CD8-positive, alpha-beta memory T cell (primary cell): ENCODE measurements around the gene SLIT3. TPM values are rescaled to one million over a fixed set of nuclear protein-coding genes. Genes with fewer than 3 reads are reported as not detected.

ENCODE experiments used
- CTCF ChIA-PET: fragments of 350-600 bp; sonication (Branson Sonifier 250); formaldehyde crosslinking; loops from one replicate; lab custom pipeline; 2021; ENCODE audit warnings: antibody characterized with exemption; lab: Charles Lee
- POLR2A ChIA-PET: fragments of 350-600 bp; sonication (Branson Sonifier 250); formaldehyde crosslinking; loops from one replicate; lab custom pipeline; 2021; ENCODE audit warnings: antibody characterized with exemption; lab: Charles Lee
- DNase-seq, 5 donors: peaks; one replicate each; pipeline versions ENCODE4 v3.0.0 to v3.0.0-alpha.2; 2020 to 2022; ENCODE audit warnings: mixed read lengths in 1 of 5
- H3K27ac ChIP-seq: one replicate; pipeline ENCODE4 v1.7.0; 2013; ENCODE audit warnings: low read depth, mild to moderate bottlenecking, low read length, moderate library complexity
- H3K27me3 ChIP-seq: 2 replicates; pipeline ENCODE4 v1.7.0; 2013; ENCODE audit warnings: low read length, mild to moderate bottlenecking; ENCODE audit not compliant: insufficient read depth, poor library complexity, severe bottlenecking
- H3K36me3 ChIP-seq: 2 replicates; pipeline ENCODE4 v1.7.0; 2013; ENCODE audit warnings: mild to moderate bottlenecking, low read length, moderate library complexity; ENCODE audit not compliant: insufficient read depth
- H3K4me1 ChIP-seq: 2 replicates; pipeline ENCODE4 v1.7.0; 2013; ENCODE audit warnings: mild to moderate bottlenecking, low read length, moderate library complexity; ENCODE audit not compliant: insufficient read depth
- H3K4me3 ChIP-seq: 2 replicates; pipeline ENCODE4 v1.7.0; 2013; ENCODE audit warnings: mild to moderate bottlenecking, low read length
- H3K9me3 ChIP-seq: 2 replicates; pipeline ENCODE4 v1.7.0; 2013; ENCODE audit warnings: mild to moderate bottlenecking, low read length
- H3K27ac Mint-ChIP-seq, 8 donors: one replicate each; pipeline ENCODE4 v1.8.0; 2020 to 2021; ENCODE audit warnings: mixed read lengths in 8 of 8, mild to moderate bottlenecking in 6 of 8, inconsistent platforms in 3 of 8, moderate library complexity in 3 of 8
- H3K27me3 Mint-ChIP-seq, 2 donors: one replicate each; pipeline ENCODE4 v1.8.0; 2020 to 2021; ENCODE audit warnings: mixed read lengths in 2 of 2, mild to moderate bottlenecking in 1 of 2, moderate library complexity in 1 of 2
- H3K36me3 Mint-ChIP-seq, 3 donors: one replicate each; pipeline ENCODE4 v1.8.0; 2020 to 2021; ENCODE audit warnings: mixed read lengths in 3 of 3, inconsistent platforms in 1 of 3, mild to moderate bottlenecking in 1 of 3
- H3K4me1 Mint-ChIP-seq, 3 donors: one replicate each; pipeline ENCODE4 v1.8.0; 2020 to 2021; ENCODE audit warnings: mixed read lengths in 3 of 3, inconsistent platforms in 1 of 3, mild to moderate bottlenecking in 1 of 3
- H3K4me3 Mint-ChIP-seq, 7 donors: one replicate each; pipeline ENCODE4 v1.8.0; 2020 to 2021; ENCODE audit warnings: mixed read lengths in 7 of 7, mild to moderate bottlenecking in 6 of 7, moderate library complexity in 4 of 7, inconsistent platforms in 2 of 7
- H3K9me3 Mint-ChIP-seq, 5 donors: one replicate each; pipeline ENCODE4 v1.8.0; 2020 to 2022; ENCODE audit warnings: mixed read lengths in 5 of 5, mild to moderate bottlenecking in 3 of 5, moderate library complexity in 2 of 5, inconsistent platforms in 1 of 5
- polyA plus RNA-seq: library from polyadenylated mRNA; unstranded; fragments of 300-500 nt; fragmentation: Illumina TruSeq; gene quantifications from one replicate; pipeline ENCODE4 v1.2.3, GENCODE V29; 2021
- total RNA-seq, 2 experiments: library from RNA; stranded (reverse); gene quantifications; one replicate each; pipeline ENCODE4 v1.2.3, GENCODE V29; 2021

The SLIT3 gene
- total and polyA plus RNA-seq, 3 experiments from 2014 or later, result 0.49 to 0.72 TPM; not detected in 1

- no peak overlapping the region for H3K27ac Mint-ChIP-seq
- Histone ChIP-seq H3K4me1 (no peaks in the 10 kb centered on the region), H3K9me3 (no peaks in the 10 kb centered on the region), H3K27ac (no peak overlapping the region), H3K4me3 (no peak overlapping the region), H3K27me3 (no peaks in the 10 kb centered on the region), H3K36me3 (no peaks in the 10 kb centered on the region)
- no peak overlapping the region for H3K4me3 Mint-ChIP-seq
- no peaks in the 10 kb centered on the region for H3K4me1 Mint-ChIP-seq
- peaks cover 0 to 3% of the 10 kb centered on the region in 2 donors for H3K27me3 Mint-ChIP-seq
- ChIA-PET CTCF (no interaction called here), POLR2A (no interaction called here)
- DNase-seq, result no peak
- no peaks in the 10 kb centered on the region for H3K36me3 Mint-ChIP-seq
- H3K9me3 Mint-ChIP-seq, result peaks cover 0 to 2% (median 0%) of the 10 kb centered on the region in 5 donors
Measured at GRCh38 chr5:169185626-169186025, 115.3 kb downstream of the SLIT3 start.

- Histone ChIP-seq H3K9me3 (no peaks in the 10 kb centered on the region), H3K4me1 (no peaks in the 10 kb centered on the region), H3K36me3 (no peaks in the 10 kb centered on the region), H3K4me3 (no peak overlapping the region), H3K27ac (no peak overlapping the region), H3K27me3 (no peaks in the 10 kb centered on the region)
- DNase-seq, result no peak
- no peaks in the 10 kb centered on the region for H3K4me1 Mint-ChIP-seq
- no peaks in the 10 kb centered on the region for H3K36me3 Mint-ChIP-seq
- no peak overlapping the region for H3K27ac Mint-ChIP-seq
- H3K9me3 Mint-ChIP-seq, result no peaks in the 10 kb centered on the region
- POLR2A ChIA-PET, result no interaction called here
- CTCF ChIA-PET, result no interaction called here
- H3K4me3 Mint-ChIP-seq, result no peak overlapping the region
- peaks cover 0 to 3% of the 10 kb centered on the region in 2 donors for H3K27me3 Mint-ChIP-seq
Measured at GRCh38 chr5:169183576-169183975, 117.4 kb downstream of the SLIT3 start.

- Histone ChIP-seq H3K27me3 (no peaks in the 10 kb centered on the region), H3K9me3 (no peaks in the 10 kb centered on the region), H3K27ac (no peak overlapping the region), H3K36me3 (no peaks in the 10 kb centered on the region), H3K4me3 (no peak overlapping the region), H3K4me1 (no peaks in the 10 kb centered on the region)
- CTCF ChIA-PET, result no interaction called here
- Mint-ChIP-seq H3K27me3 (no peaks in the 10 kb centered on the region), H3K9me3 (no peaks in the 10 kb centered on the region), H3K27ac (no peak overlapping the region), H3K4me3 (no peak overlapping the region), H3K36me3 (no peaks in the 10 kb centered on the region), H3K4me1 (no peaks in the 10 kb centered on the region)
- no peak for DNase-seq
- POLR2A ChIA-PET, result no interaction called here
Measured at GRCh38 chr5:169182797-169183196, 118.1 kb downstream of the SLIT3 start.

GRCh38 chr5:169181814-169182213 lies 119.1 kb downstream of the SLIT3 start:
- H3K36me3 Mint-ChIP-seq, result no peaks in the 10 kb centered on the region
- Histone ChIP-seq H3K27ac (no peak overlapping the region), H3K36me3 (no peaks in the 10 kb centered on the region), H3K4me3 (no peak overlapping the region), H3K27me3 (no peaks in the 10 kb centered on the region), H3K9me3 (no peaks in the 10 kb centered on the region), H3K4me1 (no peaks in the 10 kb centered on the region)
- no peak for DNase-seq
- no peaks in the 10 kb centered on the region for H3K4me1 Mint-ChIP-seq
- H3K27ac Mint-ChIP-seq, result no peak overlapping the region
- H3K9me3 Mint-ChIP-seq, result no peaks in the 10 kb centered on the region
- H3K27me3 Mint-ChIP-seq, result no peaks in the 10 kb centered on the region
- H3K4me3 Mint-ChIP-seq, result no peak overlapping the region
- ChIA-PET POLR2A (no interaction called here), CTCF (no interaction called here)

- ChIA-PET POLR2A (no interaction called here), CTCF (no interaction called here)
- H3K4me3 ChIP-seq, result no peak overlapping the region
- Mint-ChIP-seq H3K36me3 (no peaks in the 10 kb centered on the region), H3K27ac (no peak overlapping the region), H3K9me3 (no peaks in the 10 kb centered on the region), H3K27me3 (no peaks in the 10 kb centered on the region), H3K4me1 (no peaks in the 10 kb centered on the region), H3K4me3 (no peak overlapping the region)
- no peak overlapping the region for H3K27ac ChIP-seq
- H3K36me3 ChIP-seq, result no peaks in the 10 kb centered on the region
- no peak for DNase-seq
- no peaks in the 10 kb centered on the region for H3K27me3 ChIP-seq
- H3K9me3 ChIP-seq, result no peaks in the 10 kb centered on the region
- no peaks in the 10 kb centered on the region for H3K4me1 ChIP-seq
Measured at GRCh38 chr5:169178754-169179153, 122.2 kb downstream of the SLIT3 start.

- no peak for DNase-seq
- Histone ChIP-seq H3K27me3 (no peaks in the 10 kb centered on the region), H3K4me1 (no peaks in the 10 kb centered on the region), H3K4me3 (no peak overlapping the region), H3K27ac (no peak overlapping the region), H3K36me3 (no peaks in the 10 kb centered on the region), H3K9me3 (no peaks in the 10 kb centered on the region)
- H3K27me3 Mint-ChIP-seq, result no peaks in the 10 kb centered on the region
- ChIA-PET POLR2A (no interaction called here), CTCF (no interaction called here)
- no peak overlapping the region for H3K4me3 Mint-ChIP-seq
- H3K4me1 Mint-ChIP-seq, result no peaks in the 10 kb centered on the region
- H3K36me3 Mint-ChIP-seq, result no peaks in the 10 kb centered on the region
- no peak overlapping the region for H3K27ac Mint-ChIP-seq
- H3K9me3 Mint-ChIP-seq, result no peaks in the 10 kb centered on the region
Measured at GRCh38 chr5:169178274-169178673, 122.7 kb downstream of the SLIT3 start.

DNA sequence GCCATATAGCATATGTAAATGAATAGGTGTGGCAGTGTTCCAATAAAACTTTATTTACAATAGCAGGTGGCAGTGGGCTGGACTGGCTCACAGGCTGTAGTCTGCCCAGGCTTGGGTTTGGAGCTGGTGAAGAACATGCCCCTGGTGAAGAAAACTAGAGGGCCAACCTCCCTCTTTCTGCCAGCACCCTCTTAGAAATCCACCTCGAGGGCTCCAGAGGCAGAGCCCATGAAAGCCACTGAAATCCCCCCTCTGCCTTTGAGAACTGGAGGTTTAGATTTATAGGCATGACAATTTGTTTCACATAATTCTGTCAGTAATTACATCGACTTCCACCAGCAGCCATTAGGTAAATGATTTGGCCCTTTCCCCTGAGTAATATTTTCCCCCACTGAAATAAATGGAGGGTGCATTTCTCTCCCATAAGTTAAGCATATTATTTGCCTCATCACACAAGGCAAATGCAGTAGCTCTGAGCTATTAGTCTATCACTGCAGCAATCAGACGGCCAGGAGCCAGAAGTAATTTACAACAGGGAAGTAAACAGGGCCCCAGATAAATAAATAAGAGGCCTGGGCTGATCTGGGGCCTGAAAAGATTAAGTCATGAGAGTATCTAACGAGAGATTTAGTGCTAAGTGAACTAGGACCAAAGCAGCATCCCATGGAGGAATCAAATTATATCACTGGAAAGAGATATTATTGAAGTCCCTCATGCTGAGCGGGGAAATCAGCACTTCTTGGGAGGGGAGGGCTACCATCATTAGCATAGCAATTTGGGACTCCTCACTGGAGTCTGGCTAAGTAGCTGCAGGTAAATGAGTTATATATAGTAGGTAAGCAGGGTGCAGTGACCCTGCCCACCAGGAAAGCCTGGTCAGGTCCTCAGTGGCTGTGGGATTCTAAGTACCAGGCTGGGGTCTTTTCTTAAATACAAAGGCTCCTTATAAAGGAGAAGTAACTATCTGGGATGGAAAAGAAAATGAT lies 123.9 kb downstream of the SLIT3 start:
- H3K4me3 Mint-ChIP-seq, result no peak overlapping the region
- ChIA-PET POLR2A (no interaction called here), CTCF (no interaction called here)
- peaks cover 0 to 3% (median 0%) of the 10 kb centered on the region in 5 donors for H3K9me3 Mint-ChIP-seq
- H3K9me3 ChIP-seq, result no peaks in the 10 kb centered on the region
- no peaks in the 10 kb centered on the region for H3K27me3 ChIP-seq
- no peaks in the 10 kb centered on the region for H3K27me3 Mint-ChIP-seq
- H3K36me3 ChIP-seq, result no peaks in the 10 kb centered on the region
- no peaks in the 10 kb centered on the region for H3K4me1 ChIP-seq
- H3K36me3 Mint-ChIP-seq, result no peaks in the 10 kb centered on the region
- H3K27ac Mint-ChIP-seq, result no peak overlapping the region
- no peak overlapping the region for H3K4me3 ChIP-seq
- no peak for DNase-seq
- H3K4me1 Mint-ChIP-seq, result no peaks in the 10 kb centered on the region
- H3K27ac ChIP-seq, result no peak overlapping the region

DNA sequence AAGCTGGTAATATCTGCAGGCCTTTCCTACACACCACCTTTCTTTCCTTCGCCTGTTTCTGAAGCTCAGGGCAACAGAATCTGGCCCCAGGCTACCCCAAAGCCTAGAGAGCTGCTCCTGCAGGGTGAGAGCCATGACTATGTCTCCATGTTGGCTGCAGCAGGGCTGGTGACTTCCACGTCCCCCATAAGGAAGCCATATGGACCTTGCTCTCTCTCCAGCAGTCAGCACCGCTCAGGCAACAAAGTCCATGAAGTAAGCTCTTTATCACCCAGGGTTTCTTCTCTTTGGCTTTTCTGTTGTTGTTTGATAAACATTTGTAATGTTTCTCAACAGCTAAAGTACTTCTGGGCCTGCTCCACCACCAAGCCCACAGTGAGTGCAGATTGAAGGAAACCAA lies 125.2 kb downstream of the SLIT3 start:
- Mint-ChIP-seq H3K27ac (no peak overlapping the region), H3K27me3 (no peaks in the 10 kb centered on the region), H3K9me3 (peaks cover 0 to 3% (median 0%) of the 10 kb centered on the region in 5 donors), H3K4me1 (no peaks in the 10 kb centered on the region), H3K36me3 (no peaks in the 10 kb centered on the region), H3K4me3 (no peak overlapping the region)
- DNase-seq, result no peak
- ChIA-PET POLR2A (no interaction called here), CTCF (no interaction called here)
- no peaks in the 10 kb centered on the region for H3K27me3 ChIP-seq
- no peak overlapping the region for H3K27ac ChIP-seq
- H3K9me3 ChIP-seq, result no peaks in the 10 kb centered on the region
- no peaks in the 10 kb centered on the region for H3K36me3 ChIP-seq
- no peaks in the 10 kb centered on the region for H3K4me1 ChIP-seq
- no peak overlapping the region for H3K4me3 ChIP-seq
